Measurements from ENCODE around the gene LRRC36. TPM values are rescaled to one million over a fixed set of nuclear protein-coding genes. Genes with fewer than 3 reads are reported as not detected.

The LRRC36 gene
- polyA plus RNA-seq, 1 experiment = not detected

DNA sequence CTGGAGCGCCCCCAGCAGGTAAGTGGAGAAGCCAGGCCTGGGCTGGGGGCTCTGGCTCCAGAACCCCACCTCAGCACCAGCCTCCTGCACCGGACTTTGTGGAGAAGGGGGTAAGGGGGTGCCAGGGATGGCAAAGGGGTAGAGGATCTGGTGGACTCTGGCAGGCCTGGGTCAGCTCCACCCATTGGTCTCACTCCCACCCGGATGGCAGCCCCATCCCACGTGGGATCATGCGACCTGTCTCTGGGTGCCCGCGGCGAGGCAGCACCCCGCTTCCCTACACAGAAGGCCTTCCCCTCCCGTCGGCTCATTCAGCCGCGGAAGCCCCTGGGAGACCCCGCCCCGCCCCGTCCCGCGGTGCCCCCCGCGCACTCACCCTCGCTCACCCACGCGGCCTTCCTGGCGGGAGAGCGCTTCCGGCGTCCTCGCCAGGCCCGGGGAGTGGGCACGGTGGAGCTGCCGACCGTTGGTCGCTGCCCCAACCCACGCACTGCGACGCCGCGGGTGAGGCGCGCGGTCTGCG lies 47.8 kb upstream of the LRRC36 start:
- POLR2A ChIA-PET = interaction anchor here (1.5 kb wide), 1 partner anchor 18 kb away, joined by 3 read pairs; no protein-coding TSS in a partner anchor
- CTCF ChIA-PET = interaction anchor here (0.6 to 3.5 kb wide), 13 partner anchors 9 to 187 kb away, joined by 3 to 18 read pairs (median 4); partner anchors contain the start of genes KCTD19 and LRRC36
- H3K4me3 ChIP-seq (ENCODE audit: low read depth, low read length) = peak overlapping the region; percentile 53
- TF ChIP-seq CTCF (IDR thresholded peaks at IDR 0.05; ENCODE audit: insufficient read depth, low read depth, low read length) = peak; percentile 22; the same call in 1 of the 2 replicates
- no peaks in the 10 kb centered on the region for H3K27me3 ChIP-seq (ENCODE audit: control insufficient read depth, insufficient read depth, low read length)
- no peaks in the 10 kb centered on the region; the same call in 1 of the 2 replicates for H3K36me3 ChIP-seq (ENCODE audit: control insufficient read depth, insufficient read depth, low read length)
- no peak for DNase-seq (ENCODE audit: low read depth)

- TF ChIP-seq CTCF (IDR thresholded peaks at IDR 0.05; ENCODE audit: insufficient read depth, low read depth, low read length) = peak; percentile 36
- ChIA-PET CTCF (interaction anchor here (0.9 to 3.5 kb wide), 10 partner anchors 10 to 186 kb away, joined by 3 to 18 read pairs (median 4); partner anchors contain the start of genes KCTD19 and LRRC36), POLR2A (interaction anchor here (1.5 kb wide), 1 partner anchor 19 kb away, joined by 3 read pairs; no protein-coding TSS in a partner anchor)
- Histone ChIP-seq H3K27me3 (ENCODE audit: control insufficient read depth, insufficient read depth, low read length) (no peaks in the 10 kb centered on the region), H3K4me3 (ENCODE audit: low read depth, low read length) (peak within 1 kb of the TSS; percentile 53), H3K36me3 (ENCODE audit: control insufficient read depth, insufficient read depth, low read length) (no peaks in the 10 kb centered on the region; the same call in 1 of the 2 replicates)
- DNase-seq (ENCODE audit: low read depth) = no peak
Observed at GRCh38 chr16:67279296-67280089, 47.1 kb upstream of the LRRC36 start, which contains the start of gene PLEKHG4. Gene PLEKHG4, plus strand, starts transcription at chr16:67279532. Its CDS starts 513 bp downstream, at chr16:67280045.

DNA sequence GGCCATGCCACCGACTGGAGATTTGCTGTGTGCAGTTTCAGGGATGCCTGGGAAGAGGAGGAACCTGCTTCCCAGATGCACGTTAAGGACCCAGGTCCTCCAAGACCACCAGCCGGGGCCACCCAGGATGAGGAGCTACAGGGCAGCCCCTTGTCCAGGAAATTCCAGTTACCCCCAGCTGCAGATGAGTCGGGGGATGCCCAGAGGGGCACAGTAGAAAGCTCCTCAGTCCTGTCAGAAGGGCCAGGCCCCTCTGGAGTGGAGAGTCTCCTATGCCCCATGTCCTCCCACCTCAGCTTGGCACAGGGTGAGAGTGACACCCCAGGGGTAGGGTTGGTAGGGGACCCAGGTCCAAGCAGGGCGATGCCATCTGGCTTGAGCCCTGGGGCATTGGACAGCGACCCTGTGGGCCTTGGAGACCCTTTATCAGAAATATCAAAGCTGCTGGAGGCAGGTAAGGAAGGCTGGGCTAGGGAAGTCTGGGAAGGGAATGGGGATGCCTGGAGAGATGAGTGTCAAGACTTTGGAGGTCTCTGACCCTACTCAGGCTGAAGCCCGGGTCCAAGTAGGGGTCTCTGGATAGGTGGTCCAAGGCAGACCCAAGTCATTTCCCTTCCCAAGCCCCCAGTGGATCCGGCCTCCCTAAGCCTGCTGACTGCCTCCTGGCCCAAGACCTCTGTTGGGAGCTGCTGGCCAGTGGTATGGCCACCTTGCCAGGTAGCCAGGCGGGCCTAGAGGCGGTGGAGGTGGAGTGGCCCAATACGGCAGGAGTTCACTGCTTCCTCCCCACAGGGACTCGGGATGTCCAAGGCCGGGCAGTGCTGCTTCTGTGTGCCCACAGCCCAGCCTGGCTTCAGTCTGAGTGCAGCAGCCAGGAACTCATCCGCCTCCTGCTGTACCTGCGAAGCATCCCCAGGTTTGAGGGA lies 46.3 kb upstream of the LRRC36 start:
- ChIA-PET POLR2A (no interaction called here), CTCF (interaction anchor here (0.9 to 5.5 kb wide), 3 partner anchors 15 to 50 kb away, joined by 4 to 39 read pairs (median 4); partner anchors contain the start of gene SLC9A5)
- TF ChIP-seq CTCF (IDR thresholded peaks at IDR 0.05; ENCODE audit: insufficient read depth, low read depth, low read length) = no peak

DNA sequence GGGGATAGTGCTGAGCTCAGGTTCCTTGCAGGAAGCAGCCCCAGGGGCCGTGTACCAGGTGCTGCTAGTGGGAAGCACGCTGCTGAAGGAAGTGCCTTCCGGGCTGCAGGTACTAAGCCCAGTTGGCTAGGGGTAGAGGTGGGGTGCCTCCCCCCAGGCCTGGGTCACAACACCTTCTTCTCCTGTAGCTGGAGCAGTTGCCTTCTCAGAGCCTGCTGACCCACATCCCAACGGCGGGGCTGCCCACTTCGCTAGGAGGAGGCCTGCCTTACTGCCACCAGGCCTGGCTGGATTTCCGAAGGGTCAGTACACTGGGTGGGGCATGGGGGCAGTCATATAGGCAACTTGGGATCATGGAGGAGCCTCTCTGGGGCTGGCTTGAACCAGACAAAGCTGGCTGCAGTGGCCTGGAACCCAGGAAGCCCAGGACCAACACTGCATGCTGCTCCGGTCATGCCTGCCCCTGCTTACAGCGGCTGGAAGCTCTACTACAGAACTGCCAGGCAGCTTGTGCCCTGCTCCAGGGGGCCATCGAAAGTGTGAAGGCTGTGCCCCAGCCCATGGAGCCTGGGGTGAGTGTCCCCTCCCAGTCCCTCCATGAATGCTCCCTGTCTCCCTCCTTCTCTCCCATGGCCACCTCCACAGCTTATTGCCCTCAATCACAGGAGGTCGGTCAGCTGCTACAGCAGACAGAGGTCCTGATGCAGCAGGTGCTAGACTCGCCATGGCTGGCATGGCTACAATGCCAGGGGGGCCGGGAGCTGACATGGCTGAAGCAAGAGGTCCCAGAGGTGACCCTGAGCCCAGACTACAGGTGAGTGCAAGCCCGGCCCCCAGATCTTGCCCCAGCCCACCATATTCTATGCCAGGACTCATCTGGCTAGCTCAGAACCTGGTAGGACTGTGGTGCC lies 44.8 kb upstream of the LRRC36 start:
- Histone ChIP-seq H3K27me3 (ENCODE audit: control insufficient read depth, insufficient read depth, low read length) (no peaks in the 10 kb centered on the region), H3K4me3 (ENCODE audit: low read depth, low read length) (no peak overlapping the region), H3K36me3 (ENCODE audit: control insufficient read depth, insufficient read depth, low read length) (no peaks in the 10 kb centered on the region; the same call in none of the 2 replicates)
- ChIA-PET CTCF (interaction anchor here (0.5 to 5.5 kb wide), 7 partner anchors 13 to 171 kb away, joined by 3 to 39 read pairs (median 5); no protein-coding TSS in a partner anchor), POLR2A (interaction anchor here (0.6 kb wide), 2 partner anchors 256 to 618 kb away, joined by 3 to 4 read pairs; no protein-coding TSS in a partner anchor)
- no peak for TF ChIP-seq CTCF (IDR thresholded peaks at IDR 0.05; ENCODE audit: insufficient read depth, low read depth, low read length)
- no peak for DNase-seq (ENCODE audit: low read depth)

More for the DNA sequence above, 46.3 kb upstream of the LRRC36 start:
- Histone ChIP-seq H3K36me3 (ENCODE audit: control insufficient read depth, insufficient read depth, low read length) (no peaks in the 10 kb centered on the region; the same call in 1 of the 2 replicates), H3K4me3 (ENCODE audit: low read depth, low read length) (no peak overlapping the region), H3K27me3 (ENCODE audit: control insufficient read depth, insufficient read depth, low read length) (no peaks in the 10 kb centered on the region)
- DNase-seq (ENCODE audit: low read depth) = no peak
